Measurements from ENCODE around the gene ANP32A.

Gene ANP32A

DNA sequence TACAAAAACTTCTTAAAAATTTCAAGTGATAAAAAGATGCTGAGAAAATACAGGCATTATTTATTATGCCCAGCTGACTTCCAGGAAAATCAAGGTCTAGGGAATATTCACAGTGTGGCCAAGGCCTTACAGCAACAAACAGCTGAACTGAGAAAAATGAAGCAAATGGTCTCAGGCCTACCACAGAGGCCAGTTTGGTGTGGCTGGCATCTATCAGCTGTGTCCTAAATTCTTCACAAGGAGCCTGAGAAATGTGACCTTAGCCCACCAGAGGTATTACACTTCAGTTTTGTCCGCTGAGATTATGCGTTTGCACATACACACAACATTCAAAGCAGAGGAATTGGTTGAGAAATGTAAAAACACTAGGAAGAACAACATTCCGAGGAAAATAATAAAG is 77.4 kb downstream of the ANP32A start:
- no peak for DNase-seq (ENCODE audit: low spot score)

DNA sequence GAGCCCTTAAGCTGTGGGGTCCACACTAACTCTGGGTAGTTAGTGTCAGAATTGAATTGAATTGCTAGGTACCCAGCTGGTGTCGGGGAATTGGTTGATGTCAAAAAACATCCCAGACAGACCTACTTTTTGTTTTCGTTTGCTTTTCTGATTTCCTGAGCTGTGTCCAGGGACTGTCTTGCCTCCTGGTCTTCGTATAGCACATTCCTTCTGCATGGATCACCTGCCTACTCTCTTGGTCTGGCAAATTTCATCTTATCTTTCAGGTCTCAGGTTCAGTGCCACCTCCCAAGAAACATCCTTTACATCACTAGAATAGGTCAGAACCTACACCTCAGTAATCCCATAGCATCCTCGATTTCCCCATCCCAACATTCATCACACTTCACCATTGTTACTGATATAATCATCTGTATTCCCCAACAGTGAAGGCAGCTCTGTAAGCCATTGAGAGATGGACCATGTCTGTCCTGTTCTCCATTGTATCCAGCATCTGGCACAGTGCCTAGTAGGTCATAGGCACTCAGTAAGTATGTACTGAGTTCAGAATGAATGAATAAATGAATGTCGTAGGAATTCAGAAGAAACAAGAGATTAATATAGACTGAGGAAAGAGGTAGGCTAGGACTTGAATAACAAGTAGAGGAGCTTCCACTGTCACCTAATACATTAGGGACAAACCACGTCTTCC is 81.2 kb downstream of the ANP32A start:
- DNase-seq (ENCODE audit: low spot score) = no peak

DNA sequence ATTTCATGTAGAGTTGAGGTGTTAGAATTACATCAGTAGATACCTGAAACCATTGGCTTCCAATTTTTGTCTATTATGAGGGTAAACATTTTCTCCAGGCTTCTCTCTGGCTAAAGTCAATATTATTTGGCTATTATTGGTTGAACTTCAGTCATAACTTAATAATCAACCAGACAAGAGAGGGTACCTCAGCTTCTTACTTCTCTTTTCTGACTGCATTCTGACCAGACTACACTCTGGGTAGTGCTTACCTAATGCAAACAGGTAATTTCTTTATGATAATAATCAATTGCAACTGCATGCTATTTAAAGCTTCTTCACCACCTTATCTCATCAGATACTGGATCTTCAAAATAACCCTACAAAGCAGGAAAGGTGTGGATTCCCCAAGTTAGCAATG is 85.1 kb downstream of the ANP32A start:
- DNase-seq (ENCODE audit: low spot score) = no peak

DNA sequence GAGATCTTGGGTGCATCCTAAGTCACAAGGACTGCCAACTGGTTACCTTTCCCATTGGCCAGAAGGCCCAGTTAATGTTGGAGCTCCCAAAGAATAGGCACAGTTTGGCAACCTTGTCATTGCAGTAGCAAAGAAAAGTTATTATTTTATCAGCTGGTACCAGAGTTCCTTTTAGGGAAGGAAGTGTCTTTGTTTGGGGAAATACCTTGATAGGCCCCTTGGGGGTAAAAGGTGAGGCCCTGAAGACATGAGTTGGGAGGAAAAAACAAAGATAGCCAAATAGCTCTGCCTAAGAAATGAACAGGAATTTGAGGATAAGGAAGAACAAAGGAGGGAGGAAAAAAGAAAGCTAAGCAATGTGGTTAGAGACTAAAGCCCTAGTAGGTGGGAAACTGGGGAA is 85.8 kb downstream of the ANP32A start:
- DNase-seq (ENCODE audit: low spot score) = no peak

DNA sequence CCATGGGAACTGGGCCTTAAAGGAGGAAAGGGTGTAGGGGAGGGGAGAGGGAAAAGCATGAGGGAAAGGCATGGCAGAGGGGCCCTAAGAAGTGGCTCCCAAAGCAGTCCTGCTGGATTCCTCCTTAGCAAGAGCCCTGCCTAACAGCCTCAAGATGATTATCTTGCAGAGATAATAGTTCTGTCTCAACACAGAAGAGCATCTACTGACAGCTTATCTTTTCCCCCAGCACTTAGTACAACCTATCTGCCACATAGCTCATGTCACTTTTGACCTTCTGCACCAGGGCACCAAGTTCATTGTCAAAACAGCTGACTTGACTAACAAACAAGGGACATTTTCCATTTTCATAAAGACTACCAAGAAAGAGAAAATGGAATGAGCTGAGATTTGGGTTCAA is 86.3 kb downstream of the ANP32A start:
- no peak for DNase-seq (ENCODE audit: low spot score)

DNA sequence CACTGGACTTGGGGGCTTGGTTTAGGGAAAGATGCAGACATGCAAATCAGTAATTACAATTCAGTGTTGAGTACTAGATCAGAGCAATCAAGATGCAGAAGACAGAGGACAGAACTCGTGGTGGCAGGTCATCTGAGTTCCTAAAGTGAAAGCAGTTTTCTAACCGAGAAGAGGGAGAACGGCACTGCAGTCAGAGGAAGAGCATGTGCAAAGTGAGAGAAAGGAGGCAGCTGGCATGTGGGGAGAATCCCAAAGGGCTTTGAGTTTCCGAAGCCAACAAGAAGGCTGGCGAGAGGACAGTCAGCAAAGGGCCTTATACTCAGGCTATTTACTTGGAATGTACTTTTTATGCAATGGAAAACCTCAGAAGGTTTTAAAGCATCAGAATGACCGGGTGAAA is 87.0 kb downstream of the ANP32A start:
- no peak for DNase-seq (ENCODE audit: low spot score)

DNA sequence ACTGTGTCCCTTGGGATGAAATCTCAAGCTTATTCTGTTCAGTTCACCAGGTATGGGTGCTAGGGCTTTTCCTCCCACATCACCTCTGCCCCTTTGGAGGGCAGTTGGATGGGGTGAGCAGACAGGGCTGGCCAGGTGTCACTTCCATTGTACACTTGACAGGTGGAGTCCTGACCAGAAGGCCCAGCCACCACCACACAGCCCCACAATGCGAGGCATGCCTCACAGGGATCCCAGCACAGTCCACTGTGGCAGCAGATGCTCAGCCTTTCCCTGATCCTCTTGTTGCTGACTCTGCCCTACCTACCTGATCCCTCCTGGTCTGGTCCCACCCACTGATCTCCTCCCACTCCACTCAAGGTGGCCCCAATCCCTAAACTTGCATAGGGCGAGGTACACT is 88.2 kb downstream of the ANP32A start:
- no peak for DNase-seq (ENCODE audit: low spot score)

DNA sequence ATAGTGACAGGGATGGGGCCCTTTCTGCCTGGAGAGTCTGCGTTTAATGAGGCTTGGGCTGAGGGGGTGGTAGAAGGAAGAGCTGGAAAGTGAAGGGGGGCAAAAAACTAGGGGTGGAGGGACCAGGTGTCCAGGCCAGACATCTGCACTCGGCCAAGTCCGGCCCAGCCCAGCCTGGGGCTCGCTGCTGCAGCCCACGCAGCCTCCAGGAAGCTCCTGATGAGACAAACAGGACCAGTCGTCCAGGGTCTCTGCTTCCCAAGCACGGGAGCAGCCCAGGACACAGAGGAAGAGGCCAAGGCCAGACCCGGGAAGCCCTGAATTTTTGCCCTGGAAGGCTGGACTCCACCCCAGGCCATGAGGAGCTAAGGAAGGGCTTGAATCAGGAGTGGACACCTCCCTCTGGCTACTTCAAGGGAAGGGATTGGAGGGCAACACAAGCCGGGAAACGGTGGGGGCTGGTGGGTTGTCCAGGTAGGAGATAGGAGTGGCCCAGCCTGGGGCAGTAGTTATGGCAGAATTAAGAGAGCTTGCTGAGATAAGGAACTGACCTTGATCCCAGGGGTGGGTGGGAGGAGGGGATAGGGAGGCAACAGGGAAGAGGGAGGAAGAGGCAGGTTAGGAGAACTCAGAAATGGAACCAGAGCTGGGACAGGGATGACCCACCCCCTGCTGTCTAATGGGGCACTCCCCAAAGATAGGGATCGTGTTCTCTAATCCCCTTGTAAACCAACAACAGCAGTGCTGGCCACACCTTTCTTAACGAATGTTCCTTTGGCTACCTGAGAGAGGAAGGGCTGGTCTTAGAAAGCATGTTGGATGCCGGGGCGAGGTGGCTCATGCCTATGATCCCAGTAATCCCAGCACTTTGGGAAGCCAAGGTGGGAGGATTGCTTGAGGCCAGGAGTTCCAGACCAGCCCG is 89.5 kb downstream of the ANP32A start:
- DNase-seq (ENCODE audit: low spot score) = no peak

DNA sequence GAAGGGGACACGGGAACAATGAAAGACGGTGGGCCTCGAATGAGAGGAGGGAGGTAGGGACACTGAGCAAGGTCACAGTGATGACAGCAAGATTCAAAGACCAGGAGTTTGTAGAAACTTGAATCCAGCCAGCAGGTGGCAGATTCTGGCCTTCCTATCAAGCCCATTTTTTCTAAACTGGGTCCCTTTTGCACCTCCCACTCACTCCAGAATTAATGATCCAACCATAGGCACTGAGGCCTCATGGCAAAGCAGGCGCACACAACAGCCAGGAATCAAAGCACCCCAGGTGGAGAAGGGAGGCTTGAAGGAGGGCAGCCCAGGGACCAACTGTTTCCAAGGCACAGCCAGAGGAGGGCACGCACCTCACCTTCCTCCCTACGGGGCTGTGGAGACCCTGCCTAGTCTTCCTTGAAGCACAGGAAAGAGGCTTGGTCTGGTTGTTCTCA is 90.2 kb downstream of the ANP32A start:
- peak; percentile 46 for DNase-seq (ENCODE audit: low spot score)

DNA sequence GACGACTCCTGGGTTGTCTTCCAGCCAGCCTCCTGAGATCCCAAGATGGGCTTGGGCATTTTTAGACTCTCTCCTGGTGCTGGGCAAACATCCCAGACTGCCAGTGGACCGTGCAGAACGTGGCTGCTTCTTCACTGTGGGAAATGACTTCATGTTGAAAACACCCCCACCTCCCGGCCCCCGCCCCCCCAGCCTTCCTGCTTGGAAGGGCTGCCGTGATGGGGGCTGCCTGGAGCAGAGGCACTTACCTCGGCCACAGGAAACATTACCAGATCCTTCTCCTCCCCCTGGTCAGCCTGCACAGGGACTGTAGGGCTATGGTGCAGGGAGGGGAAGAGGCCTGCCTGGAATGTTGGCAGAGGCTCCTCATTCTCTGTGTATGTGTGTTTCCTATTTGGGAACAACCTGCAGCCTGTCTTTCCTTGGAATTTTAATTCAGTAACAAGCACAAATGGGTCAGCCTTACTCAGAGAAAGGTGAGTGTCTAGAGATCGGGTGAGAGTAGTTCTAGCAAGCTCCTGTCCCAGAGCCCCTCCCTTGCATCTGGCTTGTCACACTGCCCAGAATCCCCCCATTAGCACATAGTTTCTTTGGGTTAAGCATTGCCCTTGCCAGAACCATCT is 90.8 kb downstream of the ANP32A start:
- DNase-seq (ENCODE audit: low spot score) = no peak

Measured in AG08396 (cell line).